Activated naive CD8-positive, alpha-beta T cell treated with anti-CD3 and anti-CD28 coated beads, Interleukin-2, amount 50 U/mL, for 24 hours (primary cell): Measurements from ENCODE around the gene FCN2.

ENCODE experiments used
- ATAC-seq: fragments of 150-1000 bp; cut with Tn5 transposase; one replicate; pipeline ENCODE4 v1.10.0; 2021
- DNase-seq: peaks from one replicate; pipeline ENCODE4 v3.0.0; 2021
- H3K27ac Mint-ChIP-seq: one replicate; pipeline ENCODE4 v1.8.0; 2021; ENCODE audit warnings: mild to moderate bottlenecking, mixed read lengths
- H3K27me3 Mint-ChIP-seq: one replicate; pipeline ENCODE4 v1.8.0; 2021; ENCODE audit warnings: mixed read lengths
- H3K36me3 Mint-ChIP-seq: one replicate; pipeline ENCODE4 v1.8.0; 2021; ENCODE audit warnings: low read depth, mixed read lengths
- H3K4me1 Mint-ChIP-seq: one replicate; pipeline ENCODE4 v1.8.0; 2021; ENCODE audit warnings: mixed read lengths
- H3K4me3 Mint-ChIP-seq: one replicate; pipeline ENCODE4 v1.8.0; 2021; ENCODE audit warnings: mild to moderate bottlenecking, moderate library complexity, mixed read lengths
- H3K9me3 Mint-ChIP-seq: one replicate; pipeline ENCODE4 v1.8.0; 2021; ENCODE audit warnings: mixed read lengths

The FCN2 gene

GRCh38 chr9:134895908-134896833, 15.6 kb downstream of the FCN2 start:
- peaks cover 2% of the 10 kb centered on the region for H3K4me1 Mint-ChIP-seq
- H3K36me3 Mint-ChIP-seq, result peaks cover 2% of the 10 kb centered on the region
- ATAC-seq (no peak), DNase-seq (no peak)
- H3K4me3 Mint-ChIP-seq, result no peak overlapping the region
- H3K9me3 Mint-ChIP-seq, result peaks cover 9% of the 10 kb centered on the region
- peaks cover 9% of the 10 kb centered on the region for H3K27me3 Mint-ChIP-seq
- H3K27ac Mint-ChIP-seq, result no peak overlapping the region

- Mint-ChIP-seq H3K27me3 (peaks cover 9% of the 10 kb centered on the region), H3K4me1 (peaks cover 2% of the 10 kb centered on the region), H3K36me3 (peaks cover 2% of the 10 kb centered on the region), H3K4me3 (no peak overlapping the region), H3K27ac (no peak overlapping the region), H3K9me3 (peaks cover 9% of the 10 kb centered on the region)
- no peak for DNase-seq
- ATAC-seq, result no peak
Measured at GRCh38 chr9:134896834-134897583, 16.4 kb downstream of the FCN2 start.

- DNase-seq (no peak), ATAC-seq (no peak)
- Mint-ChIP-seq H3K9me3 (peaks cover 9% of the 10 kb centered on the region), H3K27ac (no peak overlapping the region), H3K4me3 (no peak overlapping the region), H3K4me1 (peaks cover 2% of the 10 kb centered on the region), H3K27me3 (peaks cover 10% of the 10 kb centered on the region), H3K36me3 (peaks cover 2% of the 10 kb centered on the region)
Measured at GRCh38 chr9:134897584-134898170, 17.1 kb downstream of the FCN2 start.

- Mint-ChIP-seq H3K4me3 (no peak overlapping the region), H3K9me3 (peaks cover 9% of the 10 kb centered on the region), H3K27me3 (peaks cover 10% of the 10 kb centered on the region), H3K36me3 (peaks cover 2% of the 10 kb centered on the region), H3K4me1 (peaks cover 2% of the 10 kb centered on the region), H3K27ac (no peak overlapping the region)
- ATAC-seq (no peak), DNase-seq (no peak)
Measured at GRCh38 chr9:134898319-134898718, 17.7 kb downstream of the FCN2 start.

- H3K9me3 Mint-ChIP-seq, result peaks cover 9% of the 10 kb centered on the region
- no peak overlapping the region for H3K27ac Mint-ChIP-seq
- H3K36me3 Mint-ChIP-seq, result peaks cover 2% of the 10 kb centered on the region
- DNase-seq (no peak), ATAC-seq (no peak)
- H3K4me3 Mint-ChIP-seq, result no peak overlapping the region
- H3K4me1 Mint-ChIP-seq, result peaks cover 2% of the 10 kb centered on the region
- peaks cover 11% of the 10 kb centered on the region for H3K27me3 Mint-ChIP-seq
Measured at GRCh38 chr9:134899168-134899567, 18.6 kb downstream of the FCN2 start.

GRCh38 chr9:134899818-134900217, 19.2 kb downstream of the FCN2 start:
- ATAC-seq, result no peak
- peaks cover 2% of the 10 kb centered on the region for H3K4me1 Mint-ChIP-seq
- DNase-seq, result no peak

GRCh38 chr9:134902936-134903335, 22.3 kb downstream of the FCN2 start:
- Mint-ChIP-seq H3K27me3 (peaks cover 11% of the 10 kb centered on the region), H3K4me1 (no peaks in the 10 kb centered on the region), H3K27ac (no peak overlapping the region), H3K4me3 (no peak overlapping the region), H3K36me3 (peaks cover 2% of the 10 kb centered on the region), H3K9me3 (peaks cover 9% of the 10 kb centered on the region)
- DNase-seq, result no peak
- no peak for ATAC-seq

More at GRCh38 chr9:134899818-134900217, 19.2 kb downstream of the FCN2 start:
- H3K27ac Mint-ChIP-seq, result no peak overlapping the region
- H3K9me3 Mint-ChIP-seq, result peaks cover 9% of the 10 kb centered on the region
- peaks cover 13% of the 10 kb centered on the region for H3K27me3 Mint-ChIP-seq
- peaks cover 2% of the 10 kb centered on the region for H3K36me3 Mint-ChIP-seq
- no peak overlapping the region for H3K4me3 Mint-ChIP-seq

GRCh38 chr9:134908524-134909309, 28.1 kb downstream of the FCN2 start:
- Mint-ChIP-seq H3K36me3 (no peaks in the 10 kb centered on the region), H3K4me1 (peaks cover 5% of the 10 kb centered on the region), H3K4me3 (no peak overlapping the region), H3K27ac (no peak overlapping the region), H3K9me3 (no peaks in the 10 kb centered on the region), H3K27me3 (peaks cover 23% of the 10 kb centered on the region)
- ATAC-seq (no peak), DNase-seq (no peak)

GRCh38 chr9:134909511-134910481, 29.2 kb downstream of the FCN2 start:
- no peak overlapping the region for H3K27ac Mint-ChIP-seq
- peaks cover 20% of the 10 kb centered on the region for H3K27me3 Mint-ChIP-seq
- ATAC-seq, result no peak
- no peaks in the 10 kb centered on the region for H3K9me3 Mint-ChIP-seq
- DNase-seq, result no peak
- no peaks in the 10 kb centered on the region for H3K36me3 Mint-ChIP-seq
- H3K4me3 Mint-ChIP-seq, result no peak overlapping the region
- H3K4me1 Mint-ChIP-seq, result peaks cover 5% of the 10 kb centered on the region

GRCh38 chr9:134912126-134912840, 31.7 kb downstream of the FCN2 start:
- ATAC-seq (no peak), DNase-seq (no peak)
- Mint-ChIP-seq H3K4me3 (no peak overlapping the region), H3K27ac (no peak overlapping the region), H3K9me3 (no peaks in the 10 kb centered on the region), H3K4me1 (peaks cover 5% of the 10 kb centered on the region), H3K27me3 (peaks cover 16% of the 10 kb centered on the region), H3K36me3 (no peaks in the 10 kb centered on the region)

- peak; percentile 16 for ATAC-seq
- Mint-ChIP-seq H3K4me1 (peaks cover 5% of the 10 kb centered on the region), H3K36me3 (no peaks in the 10 kb centered on the region), H3K27me3 (peaks cover 16% of the 10 kb centered on the region), H3K27ac (no peak overlapping the region), H3K9me3 (no peaks in the 10 kb centered on the region), H3K4me3 (no peak overlapping the region)
- no peak for DNase-seq
Measured at GRCh38 chr9:134913041-134913712, 32.6 kb downstream of the FCN2 start.

GRCh38 chr9:134913713-134914500, 33.3 kb downstream of the FCN2 start:
- no peaks in the 10 kb centered on the region for H3K9me3 Mint-ChIP-seq
- H3K27me3 Mint-ChIP-seq, result peaks cover 16% of the 10 kb centered on the region
- DNase-seq (no peak), ATAC-seq (no peak)
- peaks cover 5% of the 10 kb centered on the region for H3K4me1 Mint-ChIP-seq
- H3K36me3 Mint-ChIP-seq, result no peaks in the 10 kb centered on the region
- no peak overlapping the region for H3K4me3 Mint-ChIP-seq
- no peak overlapping the region for H3K27ac Mint-ChIP-seq
